Measurements from ENCODE around the gene GULP1. TPM values are rescaled to one million over a fixed set of nuclear protein-coding genes. Genes with fewer than 3 reads are reported as not detected.

GULP1 gene
- total and polyA plus RNA-seq, 12 donors, result 2.0 to 6.0 (median 4.7) TPM

GRCh38 chr2:188441288-188441947 lies 149.7 kb downstream of the GULP1 start:
- Histone ChIP-seq H3K4me3 (no peak overlapping the region), H3K4me1 (no peaks in the 10 kb centered on the region), H3K27ac (no peak overlapping the region), H3K36me3 (no peaks in the 10 kb centered on the region), H3K9me3 (peaks cover 0 to 6% (median 0%) of the 10 kb centered on the region in 11 donors), H3K27me3 (no peaks in the 10 kb centered on the region)
- WGBS, 2 donors, result 85 to 94% methylated on average over 1 of the region's 1 CpG
- no peak for ATAC-seq
- intact Hi-C loops (cut with DNase I), result no loop called here
- TF ChIP-seq, protein P1, sequence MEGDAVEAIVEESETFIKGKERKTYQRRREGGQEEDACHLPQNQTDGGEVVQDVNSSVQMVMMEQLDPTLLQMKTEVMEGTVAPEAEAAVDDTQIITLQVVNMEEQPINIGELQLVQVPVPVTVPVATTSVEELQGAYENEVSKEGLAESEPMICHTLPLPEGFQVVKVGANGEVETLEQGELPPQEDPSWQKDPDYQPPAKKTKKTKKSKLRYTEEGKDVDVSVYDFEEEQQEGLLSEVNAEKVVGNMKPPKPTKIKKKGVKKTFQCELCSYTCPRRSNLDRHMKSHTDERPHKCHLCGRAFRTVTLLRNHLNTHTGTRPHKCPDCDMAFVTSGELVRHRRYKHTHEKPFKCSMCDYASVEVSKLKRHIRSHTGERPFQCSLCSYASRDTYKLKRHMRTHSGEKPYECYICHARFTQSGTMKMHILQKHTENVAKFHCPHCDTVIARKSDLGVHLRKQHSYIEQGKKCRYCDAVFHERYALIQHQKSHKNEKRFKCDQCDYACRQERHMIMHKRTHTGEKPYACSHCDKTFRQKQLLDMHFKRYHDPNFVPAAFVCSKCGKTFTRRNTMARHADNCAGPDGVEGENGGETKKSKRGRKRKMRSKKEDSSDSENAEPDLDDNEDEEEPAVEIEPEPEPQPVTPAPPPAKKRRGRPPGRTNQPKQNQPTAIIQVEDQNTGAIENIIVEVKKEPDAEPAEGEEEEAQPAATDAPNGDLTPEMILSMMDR (IDR thresholded peaks at IDR 0.05), result no peak
- DNase-seq, result no peak

DNA sequence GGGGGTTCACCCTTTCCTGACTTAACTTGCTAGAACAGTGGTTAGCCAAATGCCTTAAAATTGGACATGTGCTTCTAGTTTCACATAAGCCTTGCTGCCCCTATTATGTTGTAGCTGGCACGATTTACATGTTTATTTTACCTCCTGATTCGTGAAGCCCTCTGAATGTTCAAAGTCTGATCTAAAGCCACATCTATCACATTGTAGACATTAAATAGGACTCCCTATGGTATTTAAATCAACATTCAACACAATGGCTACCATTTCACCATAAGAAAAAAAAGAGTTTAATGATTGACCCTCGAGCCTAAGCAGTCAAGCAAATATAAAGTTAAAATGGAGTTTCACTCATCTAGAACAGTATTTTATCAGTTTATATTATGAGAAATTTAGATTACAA lies 151.5 kb downstream of the GULP1 start:
- Histone ChIP-seq H3K27me3 (no peaks in the 10 kb centered on the region), H3K4me1 (no peaks in the 10 kb centered on the region), H3K9me3 (no peaks in the 10 kb centered on the region), H3K36me3 (no peaks in the 10 kb centered on the region), H3K27ac (no peak overlapping the region), H3K4me3 (no peak overlapping the region)
- DNase-seq, result no peak
- TF ChIP-seq, protein P1 (IDR thresholded peaks at IDR 0.05), result no peak
- intact Hi-C loops (cut with DNase I), result no loop called here
- 92 to 94% methylated on average over 3 of the region's 3 CpGs for WGBS, 2 donors
- ATAC-seq, result no peak

- peaks cover 0 to 3% (median 0%) of the 10 kb centered on the region in 11 donors for H3K9me3 ChIP-seq
- H3K27ac ChIP-seq, result no peak overlapping the region
- WGBS, 2 donors, result 87 to 92% methylated on average over 3 of the region's 3 CpGs
- no peak for DNase-seq
- ATAC-seq, result no peak
- TF ChIP-seq, protein P1 (IDR thresholded peaks at IDR 0.05), result no peak
- H3K4me3 ChIP-seq, result no peak overlapping the region
- intact Hi-C loops (cut with DNase I), result no loop called here
- H3K36me3 ChIP-seq, result no peaks in the 10 kb centered on the region
- no peaks in the 10 kb centered on the region for H3K4me1 ChIP-seq
- no peaks in the 10 kb centered on the region for H3K27me3 ChIP-seq
These were observed 152.6 kb downstream of the GULP1 start for GRCh38 chr2:188444106-188444835.

DNA sequence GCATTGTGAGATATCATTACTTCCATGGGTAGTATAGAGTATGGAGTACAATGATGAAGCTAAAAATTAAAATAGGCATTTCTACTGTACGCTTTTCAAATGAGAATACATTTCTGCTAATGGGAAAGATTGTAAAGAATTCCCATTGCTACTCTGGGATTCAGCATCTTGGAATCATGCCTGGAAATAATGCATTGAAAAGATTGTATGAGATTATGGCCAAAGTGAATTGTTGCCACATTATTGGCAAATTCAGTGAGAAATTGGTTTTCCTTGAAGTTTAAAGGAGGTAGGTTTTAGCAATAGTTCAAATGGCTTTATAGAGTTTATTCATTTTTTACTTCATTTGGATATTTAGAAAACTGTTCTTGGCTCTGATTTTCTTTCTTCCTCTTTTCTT lies 157.9 kb downstream of the GULP1 start:
- TF ChIP-seq, protein P1 (IDR thresholded peaks at IDR 0.05), result no peak
- 93 to 96% methylated on average over 1 of the region's 1 CpG for WGBS, 2 donors
- H3K9me3 ChIP-seq, result peaks cover 0 to 14% (median 0%) of the 10 kb centered on the region in 11 donors

More for the DNA sequence above, 157.9 kb downstream of the GULP1 start:
- Histone ChIP-seq H3K27ac (no peak overlapping the region), H3K4me3 (no peak overlapping the region), H3K36me3 (no peaks in the 10 kb centered on the region), H3K4me1 (no peaks in the 10 kb centered on the region), H3K27me3 (no peaks in the 10 kb centered on the region)
- DNase-seq, result no peak
- intact Hi-C loops (cut with DNase I), result no loop called here
- ATAC-seq, result no peak

Measured in heart right ventricle (tissue), 16 donors.